Stimulated activated CD8-positive, alpha-beta memory T cell treated with anti-CD3 and anti-CD28 coated beads, Interleukin-15, amount 100 ng/mL, for 48 hours (primary cell): ENCODE data around the gene SLC10A1.
"Not testable (repeated sequence)": the region's sequence is repeated elsewhere in the genome, so short reads cannot be mapped to it uniquely, and the experiment has no call there.

Experiments used
- DNase-seq, 2 donors: peaks; one replicate each; pipeline ENCODE4 v3.0.0-alpha.2; 2020; ENCODE audit warnings: low read depth in 2 of 2

The SLC10A1 gene

DNA sequence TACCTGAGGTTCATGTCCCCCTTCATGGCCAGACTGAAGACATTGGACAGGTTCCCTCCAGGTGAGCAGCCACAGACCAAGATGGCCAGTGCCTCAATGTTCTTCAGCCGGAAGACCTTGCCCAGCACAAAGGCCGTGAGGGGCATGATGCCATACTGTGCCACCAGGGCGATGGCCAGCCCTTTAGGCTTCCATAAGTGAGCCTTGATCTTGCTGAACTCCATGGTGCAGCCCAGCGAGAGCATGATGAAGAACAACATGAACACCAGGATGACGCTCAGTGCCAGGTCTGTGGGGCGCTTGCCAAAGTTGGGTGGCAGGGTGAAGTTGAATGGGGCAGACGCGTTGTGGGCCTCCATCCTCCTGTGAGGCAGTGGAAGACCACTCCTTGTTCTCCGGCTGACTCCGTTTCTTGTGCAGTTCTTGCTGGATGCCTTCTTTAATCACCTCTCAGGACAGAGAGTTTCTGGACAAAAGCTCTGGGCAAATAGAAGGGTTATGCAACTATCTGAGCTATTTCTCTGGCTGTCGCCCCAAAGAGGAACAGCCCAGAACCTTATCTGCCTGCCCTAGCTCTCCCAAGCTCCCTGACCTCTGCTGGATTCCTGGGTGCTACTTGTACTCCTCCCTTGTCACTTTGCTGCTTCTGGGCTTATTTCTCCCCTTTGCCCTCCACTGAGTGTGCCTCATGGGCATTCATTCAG is at the start of gene SLC10A1:
Gene SLC10A1, minus strand, starts transcription at position 445 of the 704 bp plus-strand sequence. Its CDS starts 86 bp downstream, at position 359.
- no peak for DNase-seq

DNA sequence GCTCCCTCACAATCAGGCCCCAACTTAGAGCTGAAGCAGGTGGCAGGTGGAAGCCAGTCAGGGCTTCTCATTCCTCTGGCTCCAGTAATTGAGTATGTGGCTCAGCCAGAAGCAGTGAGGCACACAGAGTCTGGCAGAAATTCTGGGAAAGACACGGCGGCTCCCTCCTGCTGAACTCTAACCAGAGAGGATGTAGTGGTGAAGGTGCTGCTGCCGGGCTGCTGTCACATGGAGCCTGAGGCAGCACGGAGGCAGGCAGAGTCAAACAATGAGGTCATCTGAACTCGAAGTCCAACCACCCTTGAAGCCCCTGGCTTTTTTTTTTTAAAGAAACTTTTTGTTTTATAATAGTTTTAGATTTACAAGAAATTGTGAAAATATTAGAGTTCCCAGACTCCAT is 48.7 kb upstream of the SLC10A1 start:
- no peak for DNase-seq

DNA sequence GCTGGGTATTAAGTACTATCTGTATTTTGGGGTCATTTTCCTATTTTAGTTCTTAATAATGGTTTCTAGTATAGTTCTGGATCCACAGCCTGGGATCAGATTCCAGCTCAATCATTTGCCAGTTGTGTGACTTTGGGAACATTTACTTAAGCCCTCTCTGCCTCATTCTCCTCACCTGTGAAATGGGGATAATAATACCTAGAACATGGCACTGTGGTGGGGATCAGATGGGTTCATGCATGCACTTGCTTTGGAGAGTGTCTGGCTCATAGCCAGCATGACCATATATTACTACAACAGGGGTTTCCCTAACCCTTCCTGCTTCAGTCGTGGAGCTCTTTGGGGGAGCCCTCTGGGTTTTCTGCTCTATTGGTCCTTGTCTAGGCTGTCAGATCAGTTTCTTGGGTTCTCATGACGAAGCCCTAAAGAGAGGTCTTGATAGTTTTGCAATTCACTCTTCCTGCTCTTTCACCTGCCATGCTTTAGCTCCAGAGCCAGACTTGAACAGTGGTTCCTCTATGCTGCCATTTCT is 48.1 kb upstream of the SLC10A1 start:
- no peak for DNase-seq

DNA sequence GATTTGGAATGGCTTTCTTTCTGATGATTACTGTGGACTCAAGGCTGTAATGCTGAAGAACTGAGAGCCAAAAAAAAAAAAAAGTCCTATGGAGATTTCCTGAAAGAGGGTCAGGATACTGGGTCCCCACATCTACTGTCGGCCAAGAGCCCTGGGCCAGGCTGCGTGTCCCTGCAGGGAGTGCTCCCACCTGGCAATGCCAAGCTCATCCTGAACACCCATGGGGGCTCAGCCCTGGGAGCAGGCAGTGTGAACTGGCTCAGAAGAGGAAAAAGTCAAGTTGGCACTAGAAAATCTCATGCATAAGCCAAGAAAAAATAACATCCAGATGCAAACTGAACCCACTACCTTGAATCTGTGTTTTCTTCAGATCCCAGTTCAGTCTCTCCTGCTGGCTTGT is 47.1 kb upstream of the SLC10A1 start:
- DNase-seq = no peak

DNA sequence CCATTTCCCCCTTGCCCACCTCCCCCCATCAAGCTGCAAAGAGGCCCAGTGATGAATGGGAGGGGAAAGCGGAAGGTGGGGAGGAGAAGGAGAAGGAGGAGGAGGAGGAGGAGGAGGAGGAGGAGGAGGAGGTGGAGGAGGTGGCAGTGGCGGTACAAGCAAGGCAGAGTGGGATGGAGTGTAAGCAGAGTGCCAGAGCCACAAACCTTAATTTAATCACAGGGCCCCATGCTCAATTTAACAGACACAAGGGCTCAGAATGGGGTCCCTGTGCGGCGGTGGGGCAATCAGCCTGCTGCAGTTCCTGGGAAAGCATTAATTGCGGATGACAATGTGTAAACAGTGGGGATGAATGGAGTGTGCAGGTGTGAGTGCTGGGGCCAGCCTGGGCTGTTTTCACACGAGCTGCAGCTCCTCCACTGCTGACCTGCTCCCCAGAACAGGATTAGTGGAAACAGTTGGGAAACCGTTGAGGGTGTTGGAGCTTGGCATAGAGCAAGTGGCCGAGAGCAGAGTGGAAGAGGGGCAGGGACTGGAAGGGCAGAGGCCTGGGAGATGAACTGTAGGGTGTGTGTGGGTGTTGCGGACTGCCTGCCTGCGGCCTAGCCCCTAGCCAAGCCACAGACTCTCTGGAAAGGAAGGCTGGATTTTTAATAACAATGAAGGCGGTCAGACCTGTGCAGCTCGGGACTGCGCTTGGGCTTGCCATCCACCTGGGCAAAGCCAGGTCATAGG is 45.8 kb upstream of the SLC10A1 start:
- DNase-seq = no peak

DNA sequence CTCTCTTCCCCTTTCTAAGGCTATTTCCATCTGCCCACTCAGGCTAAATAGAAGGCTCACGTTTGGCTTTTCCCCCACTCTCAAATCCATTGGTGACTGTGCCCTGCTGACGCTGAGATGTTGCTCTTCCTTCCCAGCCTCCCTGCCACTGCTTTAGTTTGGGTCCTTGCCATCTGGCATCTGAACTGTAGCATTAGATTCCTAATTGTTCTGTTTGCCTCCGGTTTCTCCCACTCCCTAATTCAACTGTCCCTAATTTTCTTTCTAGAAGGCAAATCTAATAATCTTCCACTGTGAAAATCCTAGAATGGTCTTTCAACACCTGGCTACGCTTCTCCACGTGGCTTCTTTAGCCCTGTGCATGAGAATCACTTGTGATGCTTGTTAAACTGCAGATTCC is 44.6 kb upstream of the SLC10A1 start:
- no peak for DNase-seq

DNA sequence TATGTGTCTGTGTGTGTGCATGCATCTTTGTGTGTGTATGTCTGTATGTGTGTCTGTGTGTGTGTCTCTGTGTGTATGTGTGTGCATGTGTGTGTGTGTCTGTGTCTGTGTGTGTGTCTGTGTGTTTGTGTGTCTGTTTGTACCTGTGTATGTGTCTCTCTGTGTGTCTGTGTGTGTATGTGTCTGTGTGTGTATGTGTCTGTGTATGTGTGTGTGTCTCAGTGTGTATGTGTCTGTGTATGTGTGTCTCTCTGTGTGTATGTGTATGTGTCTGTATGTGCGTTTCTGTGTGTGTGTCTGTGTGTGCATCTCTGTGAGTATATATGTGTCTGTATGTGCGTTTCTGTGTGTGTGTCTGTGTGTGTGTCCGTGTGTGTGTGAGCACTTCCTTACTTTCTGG is 42.6 kb upstream of the SLC10A1 start:
- DNase-seq = no peak

DNA sequence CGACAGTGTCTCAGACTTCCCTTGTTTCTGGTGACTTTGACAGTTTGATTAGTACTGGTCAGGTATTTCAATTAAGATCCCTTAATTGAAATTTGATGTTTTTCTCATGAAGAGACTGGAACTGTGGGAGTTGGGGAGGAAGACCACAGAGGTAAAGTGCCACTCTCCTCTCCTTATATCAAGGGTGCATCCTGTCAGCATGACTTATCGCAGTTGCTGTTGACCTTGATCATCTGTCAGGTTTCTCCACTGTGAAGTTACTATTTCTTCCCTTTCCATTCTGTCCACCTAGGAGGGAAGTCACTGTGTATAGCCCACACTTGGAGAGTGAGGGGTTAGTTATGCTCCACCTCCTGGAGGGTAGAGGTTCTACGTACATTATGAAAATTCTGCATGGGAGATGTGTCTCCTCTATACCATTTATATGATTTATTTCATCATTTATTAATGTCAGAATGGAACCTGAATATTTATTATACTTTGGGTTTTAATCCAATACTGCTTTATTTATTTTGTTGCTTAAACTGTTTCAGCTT is 41.9 kb upstream of the SLC10A1 start:
- no peak for DNase-seq

DNA sequence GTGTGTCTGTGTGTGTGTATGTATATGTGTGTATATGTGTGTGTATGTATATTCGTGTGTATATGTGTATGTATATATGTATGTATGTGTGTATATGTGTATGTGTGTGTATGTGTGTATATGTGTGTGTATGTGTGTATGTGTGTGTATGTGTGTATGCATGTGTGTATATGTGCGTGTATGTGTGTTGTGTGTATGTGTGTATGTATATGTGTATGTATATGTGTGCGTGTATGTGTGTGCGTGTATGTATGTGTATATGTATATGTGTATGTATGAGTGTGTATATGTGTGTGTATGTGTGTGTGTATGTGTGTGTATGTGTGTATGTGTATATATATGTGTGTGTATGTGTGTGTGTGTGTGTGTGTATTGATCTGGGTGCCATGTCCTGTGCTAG is 31.8 kb upstream of the SLC10A1 start:
- DNase-seq = no peak

DNA sequence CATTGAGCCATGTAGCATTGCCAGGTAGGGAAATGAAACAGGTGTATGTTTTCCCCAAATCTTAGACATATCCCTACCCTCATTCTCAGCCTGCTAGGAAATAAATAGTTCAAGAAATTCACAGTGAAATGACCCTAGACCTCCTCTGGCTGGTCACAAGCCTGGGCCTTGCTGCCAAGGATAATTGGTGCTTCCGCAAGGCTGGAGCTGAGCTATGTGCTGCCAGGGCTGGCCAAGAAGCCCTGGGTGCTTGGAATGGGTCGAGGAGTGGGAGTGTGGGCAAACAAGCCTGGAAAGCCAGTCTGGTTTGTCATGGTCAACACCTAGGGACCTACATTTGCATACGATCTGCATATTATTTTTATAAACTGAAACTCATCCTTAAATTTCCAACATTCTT is 31.3 kb upstream of the SLC10A1 start:
- no peak for DNase-seq

DNA sequence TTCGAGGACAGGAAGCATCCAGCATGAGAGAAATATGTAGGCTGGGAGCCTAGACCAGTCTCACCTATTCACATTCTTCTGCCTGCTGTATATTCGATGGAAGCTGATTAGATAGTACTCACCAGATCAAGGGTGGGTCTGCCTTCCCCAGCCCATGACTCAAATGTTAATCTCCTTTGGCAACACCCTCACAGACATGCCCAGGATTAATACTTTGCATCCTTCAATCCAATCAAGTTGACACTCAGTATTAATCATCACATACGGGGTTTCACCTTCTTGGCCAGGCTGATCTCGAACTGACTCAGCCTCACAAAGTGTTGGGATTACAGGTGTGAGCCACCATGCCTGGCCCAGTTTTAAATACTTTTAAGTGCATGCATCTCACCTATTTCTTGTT is 30.5 kb upstream of the SLC10A1 start:
- DNase-seq = no peak

DNA sequence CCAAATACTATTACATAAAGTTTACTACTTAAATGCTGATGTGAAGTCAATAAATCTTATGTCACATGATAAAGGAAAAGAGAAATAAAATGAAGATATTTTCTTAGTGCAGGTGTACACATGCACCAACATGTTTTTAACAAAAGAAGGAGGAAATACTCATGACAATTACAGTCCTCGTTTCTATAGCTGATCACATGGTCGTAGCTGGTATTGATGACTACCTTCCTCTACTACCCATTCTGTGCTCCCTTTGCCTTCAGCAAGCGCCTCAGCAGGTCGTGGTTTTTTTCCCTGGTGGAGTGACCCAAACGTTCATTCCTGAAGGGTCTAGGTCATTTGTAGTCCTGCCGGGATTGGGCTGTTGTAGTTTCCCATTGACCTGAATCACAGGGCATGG is 25.4 kb upstream of the SLC10A1 start:
- no peak for DNase-seq

DNA sequence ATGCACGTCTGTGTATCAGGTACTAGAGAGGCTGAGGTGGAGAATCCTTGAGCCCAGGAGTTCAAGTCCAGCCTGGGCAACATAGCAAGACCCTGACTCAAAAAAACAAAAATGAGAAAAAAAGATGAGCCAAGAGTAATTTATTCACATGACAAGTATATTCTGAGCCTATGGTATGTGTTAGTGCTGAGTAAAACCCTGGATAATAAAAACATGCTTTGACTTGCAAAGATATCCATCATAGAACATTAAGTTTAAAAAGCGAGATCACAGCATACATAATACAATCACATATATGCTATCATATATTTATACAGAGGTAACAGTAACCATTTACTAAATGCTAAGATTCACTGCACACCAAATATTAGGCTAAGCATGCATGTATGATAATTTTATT is 23.9 kb upstream of the SLC10A1 start:
- no peak for DNase-seq

DNA sequence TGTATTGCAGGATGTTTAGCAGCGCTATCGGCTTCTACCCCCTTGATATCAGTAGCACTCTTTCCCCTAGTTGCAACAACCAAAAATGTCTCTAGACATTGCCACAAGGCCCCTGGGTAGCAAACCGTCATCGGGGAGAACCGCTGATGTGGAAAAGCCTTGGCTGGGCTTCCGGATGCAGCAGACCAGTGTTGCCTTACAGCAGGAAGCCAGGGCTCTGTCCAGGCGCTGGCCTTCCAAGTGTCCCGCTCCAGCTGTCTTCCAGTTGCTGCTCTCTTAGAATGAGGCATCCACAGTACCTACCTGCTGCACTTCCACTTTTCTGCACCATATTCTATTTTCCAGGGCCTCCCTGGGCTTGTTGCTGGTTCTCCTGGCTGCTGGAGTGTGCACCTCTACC is 22.6 kb upstream of the SLC10A1 start:
- DNase-seq = no peak

DNA sequence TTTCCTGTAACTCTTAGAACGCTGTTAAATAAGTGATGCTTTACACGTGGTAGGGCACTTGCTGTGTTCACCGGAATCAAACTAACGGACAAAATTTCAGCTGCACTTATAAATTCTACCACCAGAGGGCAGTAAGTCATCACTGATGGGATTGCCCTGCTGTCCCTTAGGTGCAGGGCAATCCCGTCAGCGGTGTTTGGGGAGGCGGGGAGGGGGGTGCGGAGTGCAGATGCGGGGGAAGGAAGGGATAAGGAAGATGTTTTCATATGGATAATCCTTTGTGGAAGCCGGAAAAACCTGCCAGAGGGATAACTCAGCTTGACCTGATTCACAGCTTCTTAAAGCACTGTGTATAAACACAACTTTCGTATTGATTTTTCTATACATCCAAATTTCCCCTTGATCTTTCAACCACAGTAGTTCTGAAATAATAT is 21.7 kb upstream of the SLC10A1 start:
- DNase-seq = peak; percentile 5 to 24

DNA sequence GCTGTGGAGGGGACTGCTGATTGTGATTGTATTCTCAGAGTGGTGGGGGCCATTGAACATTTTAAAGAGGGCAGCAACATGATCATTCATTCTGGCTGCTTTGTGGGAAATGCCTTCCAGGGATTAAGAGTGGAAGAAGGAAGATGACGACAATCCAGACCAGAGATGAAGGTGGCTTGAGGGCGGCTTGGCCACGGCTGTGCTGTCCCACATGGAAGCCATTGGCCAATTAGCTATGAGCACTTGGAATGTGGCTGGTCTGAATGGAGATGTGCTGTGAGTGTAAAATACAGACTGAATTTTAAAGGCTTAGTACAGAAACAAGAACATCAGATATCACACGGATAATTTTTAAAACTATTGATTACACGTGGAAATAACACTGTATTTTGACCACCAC is 19.2 kb upstream of the SLC10A1 start:
- no peak for DNase-seq

DNA sequence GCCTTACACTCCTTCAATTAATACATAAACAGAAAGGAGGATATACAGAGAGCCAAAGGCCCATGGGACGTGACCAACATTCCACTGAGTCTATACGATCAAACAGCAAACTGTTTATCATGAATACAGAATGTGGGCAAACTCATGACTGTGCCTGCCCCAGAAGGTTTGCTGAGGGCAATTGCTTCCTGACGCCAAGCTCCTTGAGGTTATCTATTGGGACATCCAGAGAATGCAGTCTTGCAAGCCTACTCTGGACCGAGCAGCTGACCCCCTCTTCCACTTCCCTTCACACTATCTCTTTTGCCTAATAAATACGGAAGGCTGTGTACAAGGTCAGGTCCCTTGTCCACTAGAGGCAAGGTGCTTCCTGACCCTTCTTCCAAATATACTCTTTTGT is 18.5 kb upstream of the SLC10A1 start:
- no peak for DNase-seq

DNA sequence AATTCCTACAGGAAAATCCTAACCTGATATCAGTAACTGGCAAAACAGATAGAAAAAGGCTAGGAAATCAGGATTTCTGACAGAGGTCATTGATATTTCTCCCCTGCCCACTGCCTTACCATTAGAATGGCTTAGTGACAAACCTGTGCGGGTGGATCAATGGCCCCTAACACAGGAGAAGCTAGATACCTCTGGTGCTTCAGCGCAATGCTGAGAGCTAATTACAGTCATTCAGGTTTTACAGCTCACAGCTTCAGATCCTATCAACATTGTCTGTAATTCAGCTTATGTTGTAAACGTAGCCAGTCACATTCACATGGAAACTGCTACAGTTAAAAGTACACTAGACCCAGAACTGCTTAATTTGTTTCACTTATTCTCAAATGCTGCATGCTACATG is 17.4 kb upstream of the SLC10A1 start:
- no peak for DNase-seq

DNA sequence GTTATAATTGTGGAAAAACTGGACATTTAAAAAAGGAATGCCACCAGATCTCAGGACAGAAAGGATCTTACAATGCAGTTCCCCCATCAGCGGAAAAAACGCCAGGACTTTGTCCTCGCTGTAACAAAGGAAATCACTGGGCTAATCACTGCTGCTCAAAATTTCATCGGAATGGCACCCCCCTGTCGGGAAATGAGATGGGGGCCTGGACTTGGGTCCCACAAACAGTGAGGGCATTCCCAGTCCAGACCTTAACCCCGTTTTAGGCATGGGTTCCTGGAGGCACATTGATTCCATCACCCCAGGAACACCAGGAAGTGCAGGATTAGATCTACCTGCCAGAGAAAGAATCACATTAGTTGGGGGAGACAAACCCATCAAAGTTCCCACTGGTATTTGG is 16.3 kb upstream of the SLC10A1 start:
- not testable (repeated sequence) for DNase-seq

DNA sequence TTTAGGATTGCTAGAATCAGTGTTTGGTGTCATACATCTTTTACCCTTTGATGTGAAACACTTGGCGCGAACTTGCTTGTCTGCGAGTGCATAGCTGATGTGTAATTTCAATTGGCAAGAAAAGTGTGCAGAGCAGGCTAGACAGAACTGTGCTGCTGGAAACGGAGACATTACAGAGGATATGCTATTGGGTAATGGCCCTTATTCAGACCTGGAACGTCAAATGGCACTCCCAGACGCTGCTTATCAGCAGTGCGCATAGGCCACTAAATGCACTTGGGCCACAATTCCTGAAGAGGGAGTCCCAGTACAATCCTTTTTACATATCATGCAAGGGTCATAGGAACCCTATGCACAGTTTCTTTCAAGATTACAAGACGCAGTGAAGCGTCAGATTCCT is 15.7 kb upstream of the SLC10A1 start:
- no peak for DNase-seq

DNA sequence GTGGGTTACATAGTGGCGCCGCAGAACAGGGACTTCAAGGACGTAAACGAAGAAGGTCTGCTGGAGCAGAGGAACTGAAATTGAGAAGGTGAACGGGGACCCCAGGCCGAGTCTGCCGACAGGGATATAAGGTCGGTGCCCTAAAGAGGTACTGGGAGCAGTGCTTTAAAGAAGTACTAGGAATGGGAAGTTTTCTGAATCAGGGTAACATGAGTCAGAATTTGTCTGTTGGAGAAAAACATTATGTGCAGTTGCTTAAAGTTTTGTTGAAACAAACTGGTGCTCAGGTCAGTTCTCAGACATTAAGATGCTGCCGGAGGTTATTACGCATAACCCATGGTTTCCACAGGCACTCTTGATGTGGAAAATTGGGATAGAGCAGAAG is 14.8 kb upstream of the SLC10A1 start:
- no peak for DNase-seq

DNA sequence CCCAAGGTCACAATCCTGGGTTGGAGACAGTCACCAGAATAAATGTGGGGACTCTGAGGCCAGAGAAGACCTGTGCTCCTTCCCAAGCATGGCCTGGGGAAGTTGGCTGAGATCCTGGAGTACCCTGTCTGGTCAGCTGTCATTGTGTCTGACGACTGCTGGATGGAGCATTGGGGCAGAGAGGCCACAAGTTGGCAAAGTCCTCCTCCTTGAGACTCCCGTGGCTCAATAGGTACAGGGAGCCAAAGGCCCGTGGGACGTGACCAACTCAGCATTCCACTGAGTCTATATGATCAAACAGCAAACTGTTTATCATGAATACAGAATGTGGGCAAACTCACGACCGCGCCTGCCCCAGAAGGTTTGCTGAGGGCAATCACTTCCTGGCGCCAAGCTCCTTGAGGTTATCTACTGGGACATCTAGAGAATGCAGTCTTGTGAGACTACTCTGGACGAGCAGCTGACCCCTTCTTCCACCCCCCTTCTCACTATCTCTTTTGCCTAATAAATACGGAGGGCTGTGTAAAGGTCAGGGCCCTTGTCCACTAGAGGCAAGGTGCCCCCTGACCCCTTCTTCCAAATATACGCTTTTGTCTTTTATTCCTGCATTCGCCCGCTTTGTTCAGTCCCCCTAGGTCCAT is 14.3 kb upstream of the SLC10A1 start:
- DNase-seq = no peak
